Endothelial cell of umbilical vein (primary cell): Measurements from ENCODE around the gene MRPL32. TPM values are rescaled to one million over a fixed set of nuclear protein-coding genes. Genes with fewer than 3 reads are reported as not detected.

Experiments
- BruUV-seq: library from RNA; stranded (reverse); fragments of 400-500 nt; replicated peaks from 2 replicates; lab custom pipeline; 2021; lab: Mats Ljungman, UMichigan
- CTCF ChIA-PET: fragments of 300-600, 350-600 bp; sonication (Branson Sonifier 250); formaldehyde crosslinking; loops from one replicate; lab custom pipeline; 2021; ENCODE audit warnings: antibody characterized with exemption, inconsistent platforms; lab: Charles Lee
- POLR2A ChIA-PET: fragments of 300-600, 350-600 bp; sonication (Branson Sonifier 250); formaldehyde crosslinking; loops from one replicate; lab custom pipeline; 2021; ENCODE audit warnings: antibody characterized with exemption, inconsistent platforms; lab: Charles Lee
- DNase-seq: peaks from one replicate; pipeline ENCODE4 v3.0.0-alpha.2; 2011; ENCODE audit warnings: low read depth, low spot score
- FAIRE-seq: peaks from 2 replicates; lab custom pipeline; 2011; peaks lifted over from hg19 to GRCh38; lab: Jason Lieb, UNC
- H2AFZ ChIP-seq: 2 replicates; pipeline ENCODE4 v1.6.0; 2012; ENCODE audit warnings: low read depth, low read length, control low read depth, inconsistent platforms
- H3K27ac ChIP-seq: 2 replicates; pipeline ENCODE4 v1.5.1; 2011; ENCODE audit warnings: low read depth, mild to moderate bottlenecking, control low read depth, low read length, moderate library complexity; ENCODE audit not compliant: insufficient read depth
- H3K27me3 ChIP-seq, 2 experiments: 2 replicates each; pipeline versions ENCODE4 v1.6.0 to v1.6.1; 2011; ENCODE audit warnings: low read length in 2 of 2, mixed read lengths in 1 of 2; ENCODE audit not compliant: control insufficient read depth in 2 of 2, insufficient read depth in 2 of 2
- H3K36me3 ChIP-seq, 2 experiments: 2 replicates in 1 of 2; 3 replicates in 1 of 2; pipeline ENCODE4 v1.5.1; 2011; ENCODE audit warnings: low read length in 2 of 2, mild to moderate bottlenecking in 1 of 2, moderate library complexity in 1 of 2; ENCODE audit not compliant: control insufficient read depth in 2 of 2, insufficient read depth in 2 of 2; ENCODE audit errors: extremely low read depth in 1 of 2
- H3K4me1 ChIP-seq: 3 replicates; pipeline ENCODE4 v1.5.1; 2011; ENCODE audit warnings: mild to moderate bottlenecking, low read length; ENCODE audit not compliant: control insufficient read depth, insufficient read depth; ENCODE audit errors: extremely low read depth
- H3K4me2 ChIP-seq: 2 replicates; pipeline ENCODE4 v1.6.1; 2011; ENCODE audit warnings: low read length, control low read depth, mixed read lengths; ENCODE audit not compliant: insufficient read depth
- H3K4me3 ChIP-seq, 3 experiments: fragments of 200-600 bp in 1 of 3; sonication (generic), shearing (Covaris generic) in 1 of 3; replicated peaks in 1 of 3; 2 replicates each; pipeline ENCODE4 v1.5.1; 2011 to 2016; ENCODE audit warnings: control low read depth in 3 of 3, low read length in 3 of 3, mild to moderate bottlenecking in 2 of 3, inconsistent platforms in 1 of 3, low read depth in 1 of 3, moderate library complexity in 1 of 3; ENCODE audit not compliant: insufficient read depth in 1 of 3
- H3K79me2 ChIP-seq: 2 replicates; pipeline ENCODE4 v1.6.0; 2012; ENCODE audit warnings: low read length, inconsistent platforms; ENCODE audit not compliant: control insufficient read depth, insufficient read depth
- H3K9ac ChIP-seq: replicated peaks from 2 replicates; pipeline ENCODE3; 2011; ENCODE audit warnings: low read length, control low read depth; ENCODE audit not compliant: insufficient read depth; ENCODE audit errors: extremely low read depth
- H3K9me1 ChIP-seq: replicated peaks from 3 replicates; pipeline ENCODE4 v1.6.0; 2011; ENCODE audit warnings: mild to moderate bottlenecking, low read length; ENCODE audit not compliant: control insufficient read depth, insufficient read depth; ENCODE audit errors: extremely low read depth
- H3K9me3 ChIP-seq: replicated peaks from 2 replicates; pipeline ENCODE4 v1.5.1; 2012; ENCODE audit warnings: low read length, inconsistent platforms; ENCODE audit not compliant: control insufficient read depth, insufficient read depth
- H4K20me1 ChIP-seq: replicated peaks from 2 replicates; pipeline ENCODE3; 2011; ENCODE audit warnings: mild to moderate bottlenecking, low read length; ENCODE audit not compliant: control insufficient read depth, insufficient read depth; ENCODE audit errors: extremely low read depth
- CTCF ChIP-seq, 2 donors: IDR thresholded peaks; 1 replicate in 1 of 2; 2 replicates in 1 of 2; pipeline ENCODE4 v1.5.1; 2011; ENCODE audit warnings: low read length in 2 of 2, mild to moderate bottlenecking in 2 of 2, moderate library complexity in 2 of 2, control low read depth in 1 of 2, inconsistent platforms in 1 of 2, low read depth in 1 of 2; ENCODE audit not compliant: insufficient read depth in 1 of 2; ENCODE audit errors: extremely low read depth in 1 of 2
- EZH2 ChIP-seq: IDR thresholded peaks from 2 replicates; pipeline ENCODE4 v1.6.1; 2012; ENCODE audit warnings: borderline replicate concordance, low read depth, mild to moderate bottlenecking, moderate library complexity, low read length, inconsistent platforms; ENCODE audit not compliant: severe bottlenecking
- FOS ChIP-seq: IDR thresholded peaks from 2 replicates; pipeline ENCODE4 v1.6.1; 2011; ENCODE audit warnings: mild to moderate bottlenecking, low read length, moderate library complexity, borderline replicate concordance; ENCODE audit not compliant: insufficient read depth
- GATA2 ChIP-seq: IDR thresholded peaks from 2 replicates; pipeline ENCODE4 v1.7.0; 2011; ENCODE audit warnings: low read depth, mild to moderate bottlenecking, moderate library complexity, mixed read lengths, low read length; ENCODE audit not compliant: insufficient read length, insufficient read depth
- JUN ChIP-seq: IDR thresholded peaks from 2 replicates; pipeline ENCODE4 v1.6.1; 2011; ENCODE audit warnings: borderline replicate concordance, low read depth; ENCODE audit not compliant: insufficient read length, insufficient read depth
- MYC ChIP-seq: IDR thresholded peaks from one replicate; pipeline ENCODE4 v1.6.1; 2011; ENCODE audit warnings: mild to moderate bottlenecking, low read depth, low read length
- POLR2A ChIP-seq: IDR thresholded peaks from 2 replicates; pipeline ENCODE4 v1.6.1; 2012; ENCODE audit warnings: low read depth, mild to moderate bottlenecking, control low read depth, low read length
- POLR2AphosphoS5 ChIP-seq: IDR thresholded peaks from 2 replicates; pipeline ENCODE4 v1.6.1; 2012; ENCODE audit warnings: low read depth, mild to moderate bottlenecking, control low read depth, low read length, moderate library complexity; ENCODE audit not compliant: insufficient read depth
- dilution Hi-C: fragments of 300-500 bp; cut with MboI; formaldehyde crosslinking; loops from one replicate; pipeline ENCODE4 v1.15.0; 2019; ENCODE audit warnings: low sequenced_read_pairs; ENCODE audit not compliant: extremely low pct_ligation_motif_present
- intact Hi-C: fragments of 100-400 bp; cut with micrococcal nuclease; formaldehyde crosslinking; loops from one replicate; pipeline ENCODE4 v1.10.0; 2022
- polyA plus RNA-seq, 4 experiments: library from polyadenylated mRNA; depleted of rRNA in 3 of 4; stranded (reverse) in 3 of 4; unstranded in 1 of 4; fragments of >200 nt; gene quantifications; 2 replicates each; pipeline versions ENCODE4 v1.2.1 to v1.2.3, GENCODE V29; 2011 to 2012; ENCODE audit warnings: missing spikeins in 1 of 4
- total RNA-seq: library from RNA; stranded (reverse); gene quantifications from 2 replicates; pipeline ENCODE4 v1.2.3, GENCODE V29; 2021
- TF ChIP-seq, protein P1 (sequence below): IDR thresholded peaks from 2 replicates; pipeline ENCODE4 v1.6.1; 2011; ENCODE audit not compliant: insufficient read depth, insufficient read length

Gene MRPL32
- total and polyA plus RNA-seq, 2 donors (not counting 3 experiments of a cell fraction or from before 2014, with no cell fraction given) = 39.9 to 62.2 TPM

- no TSS peak for BruUV-seq
- no peak overlapping the region for H2AFZ ChIP-seq
- peaks cover 0 to 4% of the 10 kb centered on the region in 2 experiments for H3K27me3 ChIP-seq
- no peaks in the 10 kb centered on the region for H4K20me1 ChIP-seq
- H3K9me1 ChIP-seq = no peaks in the 10 kb centered on the region
- dilution Hi-C loops = no loop called here
- intact Hi-C loops = no loop called here
- H3K4me3 ChIP-seq = no peak overlapping the region
- H3K9ac ChIP-seq = no peak overlapping the region
- CTCF ChIA-PET = no interaction called here
- H3K9me3 ChIP-seq = no peaks in the 10 kb centered on the region
- H3K79me2 ChIP-seq = no peaks in the 10 kb centered on the region
- H3K27ac ChIP-seq = no peak overlapping the region
- H3K4me2 ChIP-seq = no peak overlapping the region
- TF ChIP-seq POLR2A (no peak), POLR2AphosphoS5 (no peak), CTCF (IDR thresholded peaks at IDR 0.05; ENCODE audit: extremely low read depth in 1 of 2, insufficient read depth in 1 of 2, low read depth in 1 of 2, low read length in 2 of 2) (no peak), EZH2 (no peak), GATA2 (no peak), FOS (no peak), MYC (no peak), JUN (no peak)
- TF ChIP-seq, protein P1, sequence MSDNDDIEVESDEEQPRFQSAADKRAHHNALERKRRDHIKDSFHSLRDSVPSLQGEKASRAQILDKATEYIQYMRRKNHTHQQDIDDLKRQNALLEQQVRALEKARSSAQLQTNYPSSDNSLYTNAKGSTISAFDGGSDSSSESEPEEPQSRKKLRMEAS = no peak
- no peak for DNase-seq
- POLR2A ChIA-PET = no interaction called here
- no peak for FAIRE-seq
- H3K36me3 ChIP-seq = no peaks in the 10 kb centered on the region
- no peaks in the 10 kb centered on the region for H3K4me1 ChIP-seq
These were observed 27.4 kb downstream of the MRPL32 start for GRCh38 chr7:42959549-42959948.
